ENCODE results near the gene TCF4. TPM values are rescaled to one million over a fixed set of nuclear protein-coding genes. Genes with fewer than 3 reads are reported as not detected.

Gene TCF4
- total RNA-seq, 1 experiment from 2014 or later, result 38.0 TPM

- DNase-seq, result no peak
- Histone ChIP-seq H3K36me3 (replicated peaks; ENCODE audit: control insufficient read depth, insufficient read depth, low read length) (0 out of 2 replicates have a peak, but pooled peaks cover 1% of the 10 kb centered on the region), H3K27me3 (ENCODE audit: control insufficient read depth, insufficient read depth, low read length) (no peaks in the 10 kb centered on the region), H3K4me3 (ENCODE audit: insufficient read depth, low read depth, low read length) (no peak overlapping the region)
Measured at GRCh38 chr18:55262021-55262560, 325.9 kb downstream of the TCF4 start.

GRCh38 chr18:55261253-55261652, 326.7 kb downstream of the TCF4 start:
- Histone ChIP-seq H3K4me3 (ENCODE audit: insufficient read depth, low read depth, low read length) (no peak overlapping the region), H3K36me3 (replicated peaks; ENCODE audit: control insufficient read depth, insufficient read depth, low read length) (0 out of 2 replicates have a peak, but pooled peaks cover 1% of the 10 kb centered on the region), H3K27me3 (ENCODE audit: control insufficient read depth, insufficient read depth, low read length) (no peaks in the 10 kb centered on the region)
- DNase-seq, result no peak

GRCh38 chr18:55258088-55258487, 329.9 kb downstream of the TCF4 start:
- Histone ChIP-seq H3K36me3 (replicated peaks; ENCODE audit: control insufficient read depth, insufficient read depth, low read length) (0 out of 2 replicates have a peak, but pooled peaks cover 1% of the 10 kb centered on the region), H3K27me3 (ENCODE audit: control insufficient read depth, insufficient read depth, low read length) (no peaks in the 10 kb centered on the region), H3K4me3 (ENCODE audit: insufficient read depth, low read depth, low read length) (no peak overlapping the region)
- no peak for DNase-seq

- no peak for DNase-seq
- Histone ChIP-seq H3K27me3 (ENCODE audit: control insufficient read depth, insufficient read depth, low read length) (no peaks in the 10 kb centered on the region), H3K36me3 (replicated peaks; ENCODE audit: control insufficient read depth, insufficient read depth, low read length) (0 out of 2 replicates have a peak, but pooled peaks cover 1% of the 10 kb centered on the region)
Measured at GRCh38 chr18:55256929-55257289, 331.1 kb downstream of the TCF4 start.

GRCh38 chr18:55256226-55256928, 331.6 kb downstream of the TCF4 start:
- DNase-seq, result no peak
- H3K27me3 ChIP-seq (ENCODE audit: control insufficient read depth, insufficient read depth, low read length), result no peaks in the 10 kb centered on the region
- 0 out of 2 replicates have a peak, but pooled peaks cover 1% of the 10 kb centered on the region for H3K36me3 ChIP-seq (replicated peaks; ENCODE audit: control insufficient read depth, insufficient read depth, low read length)
- no peak overlapping the region for H3K4me3 ChIP-seq (ENCODE audit: insufficient read depth, low read depth, low read length)

More at GRCh38 chr18:55256929-55257289, 331.1 kb downstream of the TCF4 start:
- H3K4me3 ChIP-seq (ENCODE audit: insufficient read depth, low read depth, low read length), result no peak overlapping the region

- Histone ChIP-seq H3K36me3 (replicated peaks; ENCODE audit: control insufficient read depth, insufficient read depth, low read length) (0 out of 2 replicates have a peak, but pooled peaks cover 1% of the 10 kb centered on the region), H3K4me3 (ENCODE audit: insufficient read depth, low read depth, low read length) (no peak overlapping the region), H3K27me3 (ENCODE audit: control insufficient read depth, insufficient read depth, low read length) (no peaks in the 10 kb centered on the region)
- DNase-seq, result no peak
Measured at GRCh38 chr18:55253814-55254213, 334.2 kb downstream of the TCF4 start.

- Histone ChIP-seq H3K36me3 (replicated peaks; ENCODE audit: control insufficient read depth, insufficient read depth, low read length) (0 out of 2 replicates have a peak, but pooled peaks cover 1% of the 10 kb centered on the region), H3K27me3 (ENCODE audit: control insufficient read depth, insufficient read depth, low read length) (no peaks in the 10 kb centered on the region), H3K4me3 (ENCODE audit: insufficient read depth, low read depth, low read length) (no peak overlapping the region)
- no peak for DNase-seq
Measured at GRCh38 chr18:55252901-55253300, 335.1 kb downstream of the TCF4 start.

GRCh38 chr18:55252053-55252675, 335.8 kb downstream of the TCF4 start:
- Histone ChIP-seq H3K36me3 (replicated peaks; ENCODE audit: control insufficient read depth, insufficient read depth, low read length) (0 out of 2 replicates have a peak, but pooled peaks cover 1% of the 10 kb centered on the region), H3K27me3 (ENCODE audit: control insufficient read depth, insufficient read depth, low read length) (no peaks in the 10 kb centered on the region), H3K4me3 (ENCODE audit: insufficient read depth, low read depth, low read length) (no peak overlapping the region)
- no peak for DNase-seq

- Histone ChIP-seq H3K27me3 (ENCODE audit: control insufficient read depth, insufficient read depth, low read length) (no peaks in the 10 kb centered on the region), H3K4me3 (ENCODE audit: insufficient read depth, low read depth, low read length) (no peak overlapping the region), H3K36me3 (replicated peaks; ENCODE audit: control insufficient read depth, insufficient read depth, low read length) (0 out of 2 replicates have a peak, but pooled peaks cover 1% of the 10 kb centered on the region)
- DNase-seq, result no peak
Measured at GRCh38 chr18:55251254-55251971, 336.6 kb downstream of the TCF4 start.

GRCh38 chr18:55250768-55251173, 337.2 kb downstream of the TCF4 start:
- H3K27me3 ChIP-seq (ENCODE audit: control insufficient read depth, insufficient read depth, low read length), result no peaks in the 10 kb centered on the region
- H3K4me3 ChIP-seq (ENCODE audit: insufficient read depth, low read depth, low read length), result no peak overlapping the region
- no peak for DNase-seq
- 0 out of 2 replicates have a peak, but pooled peaks cover 1% of the 10 kb centered on the region for H3K36me3 ChIP-seq (replicated peaks; ENCODE audit: control insufficient read depth, insufficient read depth, low read length)

GRCh38 chr18:55249550-55249949, 338.4 kb downstream of the TCF4 start:
- 0 out of 2 replicates have a peak, but pooled peaks cover 1% of the 10 kb centered on the region for H3K36me3 ChIP-seq (replicated peaks; ENCODE audit: control insufficient read depth, insufficient read depth, low read length)
- H3K27me3 ChIP-seq (ENCODE audit: control insufficient read depth, insufficient read depth, low read length), result no peaks in the 10 kb centered on the region
- no peak overlapping the region for H3K4me3 ChIP-seq (ENCODE audit: insufficient read depth, low read depth, low read length)
- no peak for DNase-seq

GRCh38 chr18:55248495-55248894, 339.5 kb downstream of the TCF4 start:
- H3K27me3 ChIP-seq (ENCODE audit: control insufficient read depth, insufficient read depth, low read length), result no peaks in the 10 kb centered on the region
- no peak overlapping the region for H3K4me3 ChIP-seq (ENCODE audit: insufficient read depth, low read depth, low read length)
- no peaks in the 10 kb centered on the region for H3K36me3 ChIP-seq (replicated peaks; ENCODE audit: control insufficient read depth, insufficient read depth, low read length)
- DNase-seq, result no peak

GRCh38 chr18:55247032-55247431, 341.0 kb downstream of the TCF4 start:
- H3K36me3 ChIP-seq (replicated peaks; ENCODE audit: control insufficient read depth, insufficient read depth, low read length), result no peaks in the 10 kb centered on the region
- no peaks in the 10 kb centered on the region for H3K27me3 ChIP-seq (ENCODE audit: control insufficient read depth, insufficient read depth, low read length)
- DNase-seq, result no peak
- no peak overlapping the region for H3K4me3 ChIP-seq (ENCODE audit: insufficient read depth, low read depth, low read length)

- DNase-seq, result no peak
- Histone ChIP-seq H3K4me3 (ENCODE audit: insufficient read depth, low read depth, low read length) (no peak overlapping the region), H3K36me3 (replicated peaks; ENCODE audit: control insufficient read depth, insufficient read depth, low read length) (no peaks in the 10 kb centered on the region), H3K27me3 (ENCODE audit: control insufficient read depth, insufficient read depth, low read length) (no peaks in the 10 kb centered on the region)
Measured at GRCh38 chr18:55246278-55246677, 341.7 kb downstream of the TCF4 start.
